ENCODE results near the gene FAM163A.
"Not testable (repeated sequence)": the region's sequence is repeated elsewhere in the genome, so short reads cannot be mapped to it uniquely, and the experiment has no call there.

FAM163A gene

DNA sequence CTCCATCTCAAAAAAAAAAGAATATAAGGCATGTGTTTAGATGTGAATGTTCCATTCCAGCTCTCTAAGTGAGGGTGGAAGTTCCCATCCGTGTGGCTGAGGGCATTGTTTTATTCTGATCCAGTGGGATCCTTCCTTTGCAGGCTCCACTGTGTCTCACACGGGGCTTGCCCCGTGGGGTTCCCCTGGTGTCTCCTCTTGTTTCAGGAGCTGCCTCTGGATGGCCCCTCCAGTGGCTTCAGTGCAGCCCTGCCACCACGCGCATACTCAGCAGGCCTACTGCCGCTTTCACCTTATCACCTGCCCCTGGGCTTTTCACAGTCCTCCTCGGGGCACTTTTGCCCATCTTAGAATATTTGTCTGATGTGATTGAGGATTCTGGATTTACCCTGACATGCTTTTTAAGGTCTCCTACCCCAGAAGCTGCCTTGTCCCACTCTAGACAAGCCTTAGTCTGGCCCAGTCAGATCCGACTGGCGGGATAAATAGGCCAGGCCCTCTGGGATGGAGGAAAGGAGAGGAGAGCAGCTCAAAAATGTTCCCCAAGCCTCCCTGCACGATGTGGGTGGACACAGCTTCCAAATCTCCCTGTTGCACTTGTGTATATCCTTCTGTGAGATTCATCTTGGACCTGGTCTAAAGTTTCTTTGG, 55.2 kb downstream of the FAM163A start:
- no peak for DNase-seq

DNA sequence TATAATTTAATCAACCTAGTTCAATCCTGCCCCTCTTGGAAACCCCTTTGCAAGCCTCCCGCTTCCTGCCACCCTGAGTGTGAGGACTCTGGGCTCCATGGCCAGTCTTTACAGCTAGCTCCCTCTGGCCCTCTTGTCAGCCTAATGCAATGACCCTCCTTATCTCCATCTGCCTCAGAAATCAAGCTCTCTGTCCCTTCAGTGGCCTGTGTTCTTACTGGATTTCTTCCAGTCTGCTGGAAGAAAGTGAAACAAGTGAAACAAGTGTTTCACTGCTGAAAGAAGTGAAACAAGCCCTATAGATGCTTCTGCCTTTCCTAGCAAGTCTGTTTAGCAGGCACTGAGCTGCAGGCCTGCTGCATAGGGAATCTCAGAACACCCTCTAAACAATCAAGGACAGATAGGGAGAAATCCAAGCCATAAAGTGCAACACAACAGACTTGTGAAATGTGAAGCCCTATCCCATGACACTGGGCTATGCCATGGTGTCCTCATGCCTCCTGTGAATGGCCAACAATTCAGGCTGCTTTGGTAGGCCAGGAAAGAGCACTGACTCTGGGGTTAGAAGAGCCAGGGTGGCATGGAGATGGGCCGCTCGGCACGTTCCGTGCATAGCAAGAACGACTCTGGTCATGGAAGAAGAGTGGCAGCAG, 55.9 kb downstream of the FAM163A start:
- no peak for DNase-seq

DNA sequence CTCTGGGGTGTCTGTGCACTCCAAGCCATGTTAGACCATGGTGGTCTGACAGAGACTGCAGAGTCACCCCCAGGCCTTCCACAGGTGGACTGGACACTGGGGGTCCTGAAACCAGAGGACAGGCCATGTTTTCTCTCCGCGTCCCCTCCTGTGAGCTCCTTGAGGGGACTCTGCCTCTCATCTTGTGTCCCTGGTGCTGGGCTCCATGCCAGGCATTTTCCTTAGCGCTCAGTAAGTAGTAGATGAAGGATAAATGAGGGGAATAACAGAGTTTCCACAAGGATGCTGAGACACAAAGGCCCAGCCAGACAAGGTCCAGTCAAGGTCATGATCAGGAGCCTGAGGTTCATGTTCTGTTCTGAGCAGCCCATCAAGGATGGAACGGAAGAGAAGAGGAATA, 57.4 kb downstream of the FAM163A start:
- no peak for DNase-seq

DNA sequence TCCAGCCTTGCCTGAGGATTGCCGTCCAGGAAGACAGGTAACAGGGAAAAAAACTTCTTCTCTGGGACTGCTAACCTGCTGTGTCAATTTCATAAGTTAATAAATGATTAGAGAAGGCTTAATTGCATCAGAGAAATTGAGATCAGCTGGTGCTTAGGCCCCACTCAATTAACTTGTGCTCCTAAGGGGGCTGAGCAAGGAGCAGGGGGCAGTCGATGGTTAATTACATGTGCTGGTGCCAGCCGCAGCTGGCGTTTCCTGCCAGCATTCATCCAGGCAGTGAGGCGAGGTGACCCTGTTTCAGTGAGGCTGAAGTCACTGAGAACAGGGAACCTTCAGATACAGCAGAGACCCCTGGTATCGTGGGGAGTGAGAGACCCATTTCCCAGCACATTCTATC, 60.0 kb downstream of the FAM163A start:
- DNase-seq = no peak

DNA sequence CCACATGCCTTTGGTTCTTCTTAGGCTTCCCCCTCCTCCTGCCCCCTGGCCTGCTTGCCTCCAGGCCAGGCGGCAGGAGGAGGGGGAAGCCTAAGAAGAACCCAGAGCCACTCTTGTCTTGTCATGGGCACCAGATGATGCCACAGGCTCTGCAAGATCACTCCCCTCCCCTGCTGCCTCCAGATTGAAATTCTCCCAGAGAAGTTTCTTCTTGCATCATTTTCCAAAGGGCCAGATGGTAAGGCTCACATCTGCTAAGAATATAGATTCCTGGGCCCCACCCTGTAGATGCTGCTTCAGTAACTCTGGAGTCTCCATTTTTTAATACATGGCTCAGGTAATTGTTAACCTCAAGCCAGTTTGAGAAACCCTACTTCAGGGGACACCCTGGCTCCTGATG, 60.8 kb downstream of the FAM163A start:
- no peak for DNase-seq

DNA sequence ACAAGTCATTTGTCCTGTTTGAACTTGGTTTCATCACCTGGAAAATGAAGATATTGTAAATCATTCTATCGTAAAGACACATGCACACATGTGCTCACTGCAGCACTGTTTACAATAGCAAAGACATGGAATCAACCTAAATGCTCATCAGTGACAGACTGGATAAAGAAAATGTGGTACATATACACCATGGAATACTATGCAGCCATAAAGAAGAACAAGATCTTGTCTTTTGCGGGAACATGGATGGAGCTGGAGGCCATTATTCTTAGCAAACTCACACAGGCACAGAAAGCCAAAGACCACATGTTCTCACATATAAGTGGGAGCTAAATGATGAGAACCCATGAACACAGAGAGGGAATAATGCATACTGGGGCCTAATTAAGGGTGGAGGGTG, 61.3 kb downstream of the FAM163A start:
- DNase-seq = not testable (repeated sequence)

DNA sequence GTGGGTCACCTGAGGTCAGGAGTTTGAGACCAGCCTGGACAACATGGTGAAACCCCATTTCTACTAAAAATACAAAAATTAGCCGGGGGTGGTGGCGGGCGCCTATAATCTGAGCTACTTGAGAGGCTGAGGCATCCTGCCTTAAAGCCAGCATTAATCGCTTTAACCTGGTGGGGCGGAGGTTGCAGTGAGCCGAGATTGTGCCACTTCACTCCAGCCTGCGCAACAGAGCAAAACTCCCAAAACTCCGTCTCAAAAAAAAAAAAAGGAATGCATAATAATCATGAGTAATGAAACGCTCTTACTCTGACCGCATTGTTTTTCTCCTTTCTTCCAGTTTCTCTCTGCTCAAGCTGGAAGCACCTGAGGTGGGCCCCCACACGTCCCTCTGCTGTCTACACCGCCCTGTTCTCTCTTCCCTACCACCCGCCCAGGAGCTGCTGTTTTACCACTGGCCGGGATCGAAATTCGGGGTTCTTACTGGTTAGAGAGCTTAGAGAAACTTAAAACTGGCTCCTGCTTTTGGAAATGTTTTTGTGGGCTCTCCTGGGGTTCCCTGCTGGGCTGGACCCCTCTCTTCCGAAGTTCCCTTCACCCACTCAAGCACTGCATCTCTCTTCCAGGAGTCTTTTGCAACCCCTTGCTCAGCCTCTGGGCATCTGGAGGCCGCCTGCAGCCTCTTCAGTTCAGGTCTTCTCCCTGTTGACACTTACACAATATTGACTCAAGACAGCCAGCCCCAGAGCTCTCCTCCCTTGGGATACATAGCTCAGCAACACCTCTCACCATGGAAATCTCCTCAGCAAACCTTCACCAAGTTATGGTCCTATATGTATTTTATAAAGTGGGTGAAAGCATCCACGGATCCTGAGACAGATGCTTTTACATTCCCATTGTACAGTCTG, 62.5 kb downstream of the FAM163A start:
- DNase-seq = no peak

DNA sequence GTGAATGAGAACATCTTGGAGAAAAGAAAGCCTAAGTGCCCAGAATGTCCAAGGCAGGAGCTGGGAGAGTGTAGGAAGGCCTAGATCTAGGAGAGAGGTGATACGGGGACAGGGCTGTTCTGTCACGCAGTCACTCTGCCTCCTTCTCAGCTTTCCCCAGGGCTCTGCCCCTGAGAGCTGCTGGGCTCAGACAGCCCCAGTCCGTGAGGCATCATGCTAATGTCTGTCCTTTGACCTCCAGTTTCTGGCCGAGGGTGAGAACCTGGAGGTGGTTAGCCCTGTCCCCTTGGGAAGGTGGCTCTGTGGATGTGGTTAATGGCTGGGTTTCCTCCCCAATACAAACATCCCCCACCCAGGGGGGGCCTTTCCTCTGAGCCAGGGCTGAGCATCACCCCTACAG, 63.2 kb downstream of the FAM163A start:
- no peak for DNase-seq

DNA sequence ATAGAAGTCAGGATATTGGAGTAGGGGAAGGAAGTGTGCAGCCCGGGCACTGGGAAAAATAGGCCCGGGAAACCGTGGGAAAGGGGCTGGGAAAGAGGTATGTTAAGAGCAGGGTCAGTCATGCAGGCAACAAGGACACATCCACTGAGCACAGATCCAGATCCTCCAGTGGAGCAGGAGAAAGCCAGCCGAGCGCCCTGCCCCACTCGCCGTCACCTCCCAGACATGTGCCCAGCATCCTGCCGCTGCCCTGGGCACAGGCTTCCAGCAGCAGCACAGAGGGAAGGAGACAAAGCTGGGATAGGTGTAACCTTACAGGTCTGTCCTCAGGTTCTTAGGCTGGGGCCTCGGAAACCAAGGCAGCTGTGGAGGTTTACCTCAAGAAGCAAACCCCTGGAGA, 64.2 kb downstream of the FAM163A start:
- DNase-seq = no peak

DNA sequence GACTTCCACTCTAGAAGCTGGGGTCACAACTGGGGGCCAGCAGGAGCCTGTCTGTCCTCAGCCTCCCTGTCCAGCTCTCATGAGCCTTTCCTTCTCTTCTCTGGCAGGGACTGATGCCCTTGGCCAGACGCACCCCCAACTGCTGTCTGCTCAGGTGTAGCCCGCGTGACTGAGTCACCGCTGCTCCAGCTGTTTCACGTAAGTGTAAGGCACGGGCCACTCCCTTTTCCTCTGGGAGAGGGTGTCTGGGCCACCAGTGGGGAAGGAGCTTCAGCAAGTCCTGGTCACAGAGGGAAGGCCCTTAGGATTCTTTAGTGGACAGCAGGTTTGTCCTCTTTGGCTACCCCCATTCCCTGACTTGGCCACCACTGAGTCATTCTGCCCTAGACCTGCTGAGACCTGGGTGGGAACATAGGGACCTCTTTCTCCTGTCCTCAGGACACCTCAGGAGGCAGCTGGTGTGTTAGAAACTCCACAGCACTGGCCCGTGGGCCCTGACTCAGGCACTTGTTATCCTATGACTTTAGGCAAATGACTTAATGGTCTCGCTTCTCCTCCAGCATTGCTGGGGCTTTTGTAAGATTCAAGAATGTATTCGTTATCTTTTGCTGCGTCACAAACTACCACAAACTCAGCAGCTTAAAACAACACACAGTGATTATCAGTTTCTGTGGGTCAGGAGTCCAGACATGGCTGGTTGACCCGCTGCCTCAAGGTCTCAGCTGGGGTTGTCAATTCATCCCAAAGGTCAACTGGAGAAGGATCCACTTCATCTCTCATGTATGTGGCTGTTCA, 64.8 kb downstream of the FAM163A start:
- DNase-seq = no peak

DNA sequence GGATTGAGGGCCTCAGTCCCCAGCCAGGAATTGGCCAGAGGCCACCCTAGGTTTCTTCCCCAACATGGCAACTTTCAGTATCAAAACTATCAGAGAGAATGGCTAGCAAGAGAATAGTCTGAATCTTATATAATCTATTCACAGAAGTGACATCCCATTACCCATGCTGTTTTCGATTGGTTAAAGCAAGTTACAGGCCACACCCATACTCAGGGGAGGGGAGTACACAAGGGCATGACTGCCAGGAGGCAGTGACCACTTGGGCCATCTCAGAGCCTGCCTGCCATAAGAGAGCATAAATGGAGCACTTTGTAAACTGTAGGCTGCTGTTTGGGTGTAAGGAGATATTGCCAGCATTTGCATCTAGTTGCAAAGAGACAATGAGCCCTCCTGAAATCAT, 65.4 kb downstream of the FAM163A start:
- DNase-seq = no peak

DNA sequence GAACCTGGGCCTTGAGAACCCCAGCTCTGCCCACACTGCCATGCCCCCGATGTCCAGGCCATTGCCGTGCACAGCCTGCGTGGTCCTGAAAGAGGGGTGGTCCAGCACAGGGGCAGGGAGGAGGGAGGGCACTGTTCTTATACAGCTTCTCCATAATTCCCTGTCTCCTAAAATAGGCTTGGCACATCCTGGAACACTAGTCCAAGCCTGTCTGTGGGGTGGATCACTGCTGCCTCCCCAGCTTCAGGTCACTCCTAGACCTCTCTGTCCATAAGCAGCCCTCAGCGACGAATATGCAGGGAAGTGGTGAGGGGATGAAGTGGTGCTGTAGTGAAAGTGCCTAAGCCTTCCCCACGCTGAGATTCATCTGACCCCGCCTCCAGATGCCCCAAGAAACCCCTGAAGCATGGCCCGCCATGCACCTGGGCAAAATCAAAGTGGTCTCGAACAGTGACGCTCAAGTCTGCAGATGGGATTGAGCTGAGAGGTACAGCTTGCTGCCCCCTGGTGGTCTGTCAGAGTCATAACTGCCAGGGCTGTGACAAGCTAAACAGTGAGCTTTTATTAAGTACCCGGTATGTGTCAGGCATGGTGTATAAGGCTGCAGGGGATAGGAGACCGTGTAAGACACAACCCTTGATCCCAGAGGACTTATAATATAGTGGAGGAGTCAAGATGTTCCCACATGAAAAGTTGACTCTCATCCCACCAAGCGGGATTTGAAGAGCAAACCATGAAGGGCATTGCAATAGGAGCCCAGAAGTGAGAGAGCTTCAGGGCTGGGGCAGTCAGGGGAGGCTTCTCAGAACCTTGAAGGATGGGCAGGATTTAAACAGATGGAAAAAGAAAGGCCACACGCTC, 66.6 kb downstream of the FAM163A start:
- peak; percentile 49 for DNase-seq

DNA sequence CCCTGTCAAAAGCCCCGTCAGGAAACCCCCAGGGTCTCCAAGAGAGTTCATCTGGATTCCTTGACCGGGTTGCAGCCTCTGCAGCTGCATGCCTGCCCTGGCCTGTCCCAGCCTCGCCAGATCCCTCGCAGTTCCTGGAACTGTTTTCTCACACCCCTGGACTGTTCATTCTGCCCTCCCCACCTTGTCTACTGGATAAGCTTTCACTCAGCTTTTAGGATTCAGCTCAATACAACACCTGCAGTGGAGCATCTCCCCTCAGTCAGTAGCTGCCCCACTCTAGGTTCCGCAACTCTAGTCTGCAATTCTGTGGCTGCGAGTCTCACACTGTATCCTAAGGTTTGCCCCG, 67.2 kb downstream of the FAM163A start:
- no peak for DNase-seq

DNA sequence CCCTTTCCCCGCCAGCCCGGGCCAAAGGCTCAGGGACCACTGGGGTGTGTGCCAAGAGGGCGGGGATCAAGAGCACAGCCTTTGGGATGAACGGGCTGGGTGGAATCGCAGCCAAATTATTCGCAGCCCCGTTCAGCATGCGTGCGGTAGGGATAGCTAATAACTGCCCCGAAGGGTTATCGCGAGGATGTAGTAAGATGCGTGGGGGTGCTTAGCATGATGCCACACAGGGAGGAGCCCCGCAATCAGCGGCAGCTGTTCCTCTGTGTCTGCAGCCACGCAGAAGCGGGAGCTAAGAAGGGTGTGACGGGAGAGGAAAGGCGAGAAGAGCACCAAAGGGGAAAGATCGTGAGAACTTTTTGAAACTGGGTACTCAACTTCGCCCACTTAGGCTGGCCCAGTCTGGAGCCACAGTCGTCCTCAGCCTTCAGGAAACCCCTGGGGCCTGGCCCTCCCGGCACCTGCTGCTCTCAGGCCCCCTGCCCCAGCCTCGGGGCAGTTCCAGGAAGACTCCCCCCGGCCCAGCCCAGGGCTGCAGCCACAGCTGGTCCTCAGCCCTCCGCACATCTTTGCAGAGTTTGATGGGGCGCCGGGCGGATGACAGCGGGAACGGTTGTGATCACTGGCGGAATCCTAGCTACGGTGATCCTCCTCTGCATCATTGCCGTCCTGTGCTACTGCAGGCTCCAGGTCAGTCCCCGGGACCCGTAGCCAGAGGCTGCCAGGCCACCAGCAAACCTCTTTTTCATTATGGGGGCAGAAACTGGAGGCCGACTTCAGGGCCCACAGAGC, 69.6 kb downstream of the FAM163A start:
- DNase-seq = no peak

DNA sequence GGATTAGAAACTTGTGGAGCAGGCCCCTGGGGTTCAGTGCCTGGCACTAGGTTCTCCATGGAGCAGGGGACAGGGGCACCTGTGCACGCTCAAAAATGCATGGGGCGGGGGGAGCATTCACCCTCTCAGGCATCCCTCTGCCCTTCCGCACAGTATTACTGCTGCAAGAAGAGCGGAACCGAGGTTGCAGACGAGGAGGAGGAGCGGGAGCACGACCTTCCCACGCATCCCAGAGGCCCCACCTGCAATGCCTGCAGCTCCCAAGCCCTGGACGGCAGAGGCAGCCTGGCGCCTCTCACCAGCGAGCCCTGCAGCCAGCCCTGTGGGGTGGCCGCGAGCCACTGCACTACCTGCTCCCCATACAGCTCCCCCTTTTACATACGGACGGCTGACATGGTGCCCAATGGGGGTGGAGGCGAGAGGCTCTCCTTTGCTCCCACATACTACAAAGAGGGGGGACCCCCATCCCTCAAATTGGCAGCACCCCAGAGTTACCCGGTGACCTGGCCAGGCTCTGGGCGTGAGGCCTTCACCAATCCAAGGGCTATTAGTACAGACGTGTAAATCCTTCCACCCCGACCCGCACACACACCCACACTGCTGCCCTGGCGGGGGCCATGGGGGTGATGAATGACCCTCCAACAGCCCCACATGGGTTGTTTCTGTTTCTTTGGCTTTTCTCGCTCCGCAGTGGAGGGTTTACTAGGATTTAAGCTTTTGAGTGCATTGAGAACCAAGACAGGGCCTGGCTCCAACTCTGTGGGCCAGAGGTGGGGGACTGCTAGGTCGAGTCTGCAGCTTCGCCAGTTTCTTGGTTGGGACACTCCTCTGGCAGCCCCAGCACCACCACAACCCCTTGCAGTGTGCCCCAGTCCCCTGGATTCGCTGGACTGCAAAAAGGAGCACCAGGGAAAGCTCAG, 70.8 kb downstream of the FAM163A start:
- no peak for DNase-seq

DNA sequence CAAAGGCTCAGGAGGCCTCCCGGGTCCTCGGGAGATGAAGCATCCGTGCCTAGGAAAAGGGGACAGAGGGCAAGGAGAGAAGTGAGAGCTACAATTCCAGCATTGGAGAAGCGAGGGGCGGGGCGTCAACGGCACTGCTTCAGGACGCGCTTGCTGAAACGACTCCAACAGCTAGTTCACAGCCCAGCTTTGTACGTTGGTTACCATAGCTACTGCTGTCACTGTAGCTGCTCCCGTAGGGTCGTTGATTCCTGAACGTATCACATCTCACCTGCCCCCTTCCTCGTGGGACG, 71.4 kb downstream of the FAM163A start:
- no peak for DNase-seq

DNA sequence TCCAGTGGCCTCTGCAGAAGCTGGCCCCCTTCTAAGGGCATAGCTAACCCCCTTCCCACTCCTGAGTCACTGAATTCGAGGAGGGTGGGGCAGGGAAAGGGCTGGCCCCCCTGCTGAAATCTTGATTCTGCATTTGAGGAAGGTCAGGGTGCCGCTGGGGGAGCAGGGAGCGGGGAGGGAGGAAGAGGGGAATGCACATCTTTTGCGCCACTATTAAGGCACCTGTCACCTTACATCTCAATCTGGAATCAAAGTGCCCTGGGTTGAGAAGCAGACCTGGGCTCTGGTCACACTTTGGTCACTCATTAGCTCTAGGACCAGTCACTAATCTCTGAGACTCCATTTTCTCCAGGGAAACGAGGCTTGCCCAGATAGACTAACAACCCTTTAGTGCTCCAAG, 72.5 kb downstream of the FAM163A start:
- DNase-seq = no peak

DNA sequence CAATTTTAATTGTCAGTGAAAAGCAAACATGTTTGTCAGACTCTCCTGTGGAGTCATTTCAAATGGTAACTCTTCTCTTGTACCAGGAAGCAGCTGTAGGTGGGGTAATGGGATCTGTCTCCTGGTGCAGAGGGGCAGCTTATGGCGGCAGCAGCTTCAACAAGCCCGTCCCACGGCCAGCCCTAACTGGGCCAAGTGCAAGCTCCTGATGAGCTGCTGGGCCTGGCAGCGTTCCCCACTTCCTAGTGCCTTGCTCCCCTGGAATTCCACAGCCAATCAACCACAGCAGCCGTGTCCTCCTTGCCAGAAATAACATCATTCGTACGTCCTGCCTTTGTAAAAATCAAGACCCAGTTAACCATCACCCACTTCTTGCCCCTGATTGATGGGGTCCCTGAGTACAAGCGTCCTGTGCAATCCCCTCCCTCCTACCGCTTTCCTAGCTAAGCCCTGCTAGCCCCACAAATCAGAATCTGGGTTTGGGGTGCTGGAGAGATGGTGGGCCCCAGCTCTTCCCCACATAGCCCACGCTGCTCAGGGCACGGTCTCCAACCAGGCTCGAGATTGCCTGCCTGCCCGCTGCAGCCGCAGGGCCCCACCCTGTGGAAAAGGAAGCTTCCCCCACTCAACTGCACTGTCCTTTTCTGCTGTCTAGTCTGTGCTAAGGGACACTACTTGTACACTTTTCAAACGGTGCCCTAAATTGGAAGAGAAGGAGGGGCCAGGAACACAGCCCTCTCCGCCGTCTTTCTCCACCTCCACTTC, 73.3 kb downstream of the FAM163A start:
- no peak for DNase-seq

DNA sequence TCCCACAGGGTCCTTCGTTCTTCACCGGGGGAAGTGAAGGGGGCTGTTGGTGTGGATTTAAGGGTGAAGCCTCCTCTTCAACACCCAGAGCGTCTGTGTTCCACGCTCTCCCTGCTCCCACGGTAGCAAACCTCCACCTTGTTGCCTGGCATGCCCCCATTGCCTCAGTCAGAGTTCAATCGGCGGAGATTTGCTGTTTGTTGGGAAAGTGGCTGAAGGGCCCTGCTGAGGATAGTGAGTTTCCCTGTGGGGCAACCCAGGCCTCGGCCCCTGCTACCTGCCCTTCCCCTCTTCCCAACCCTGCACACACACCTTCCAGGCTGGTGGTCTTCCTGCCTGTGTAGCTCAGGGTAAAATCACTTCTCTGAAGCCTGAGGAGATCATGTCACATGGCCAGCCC, 74.0 kb downstream of the FAM163A start:
- DNase-seq = no peak

DNA sequence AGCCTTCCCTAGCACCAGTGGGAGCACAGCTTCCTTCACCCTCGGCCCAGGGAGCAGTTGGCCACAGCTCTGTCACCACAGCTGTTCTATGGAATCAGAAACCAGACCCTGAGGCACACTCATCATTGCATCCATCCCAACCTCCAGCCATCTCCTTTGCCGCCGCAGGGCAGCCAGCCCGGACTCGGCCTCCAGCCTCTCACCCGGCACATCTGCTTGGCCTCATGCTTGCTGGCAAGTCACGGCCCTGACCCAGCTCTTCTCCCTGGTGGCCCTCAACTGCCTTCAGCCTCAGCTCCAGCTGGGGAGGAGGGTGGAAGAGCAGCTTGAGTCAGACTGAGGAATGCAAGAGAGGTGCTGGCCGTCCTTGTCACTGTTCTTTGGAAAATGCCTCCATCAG, 74.7 kb downstream of the FAM163A start:
- DNase-seq = no peak
